Epithelial cell of esophagus (primary cell): Measurements from ENCODE around the gene GBX1.

Experiments
- DNase-seq: peaks from one replicate; pipeline ENCODE4 v3.0.0; 2010; ENCODE audit warnings: low read depth
- H3K4me3 ChIP-seq: 2 replicates; pipeline ENCODE4 v1.5.1; 2011; ENCODE audit warnings: mild to moderate bottlenecking, low read length, control low read depth
- TF ChIP-seq, protein P1 (sequence below): IDR thresholded peaks from 2 replicates; pipeline ENCODE4 v1.5.1; 2011; ENCODE audit warnings: low read depth, mild to moderate bottlenecking, low read length, control low read depth, inconsistent platforms; ENCODE audit not compliant: insufficient read depth; ENCODE audit errors: missing control alignments

Gene GBX1

DNA sequence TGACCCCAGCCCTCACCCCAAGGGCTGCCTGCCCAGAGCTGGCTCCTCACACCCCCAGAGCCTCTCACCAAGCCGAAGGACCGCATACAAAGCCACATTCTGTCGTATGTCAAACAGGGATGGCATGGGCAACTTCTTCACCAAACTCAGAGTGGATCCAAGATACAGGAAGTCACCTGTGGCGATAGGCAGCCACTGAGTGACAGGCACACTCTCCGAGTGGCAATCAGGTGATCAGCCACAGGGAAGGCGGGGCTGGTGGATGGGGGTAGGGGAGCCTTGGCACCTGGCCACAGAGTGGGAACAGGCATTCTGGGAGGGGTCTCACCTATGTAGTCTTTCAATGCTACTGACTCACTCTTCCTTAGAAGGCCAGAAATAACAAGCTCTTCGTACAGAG, 26.7 kb upstream of the GBX1 start:
- TF ChIP-seq, protein P1, sequence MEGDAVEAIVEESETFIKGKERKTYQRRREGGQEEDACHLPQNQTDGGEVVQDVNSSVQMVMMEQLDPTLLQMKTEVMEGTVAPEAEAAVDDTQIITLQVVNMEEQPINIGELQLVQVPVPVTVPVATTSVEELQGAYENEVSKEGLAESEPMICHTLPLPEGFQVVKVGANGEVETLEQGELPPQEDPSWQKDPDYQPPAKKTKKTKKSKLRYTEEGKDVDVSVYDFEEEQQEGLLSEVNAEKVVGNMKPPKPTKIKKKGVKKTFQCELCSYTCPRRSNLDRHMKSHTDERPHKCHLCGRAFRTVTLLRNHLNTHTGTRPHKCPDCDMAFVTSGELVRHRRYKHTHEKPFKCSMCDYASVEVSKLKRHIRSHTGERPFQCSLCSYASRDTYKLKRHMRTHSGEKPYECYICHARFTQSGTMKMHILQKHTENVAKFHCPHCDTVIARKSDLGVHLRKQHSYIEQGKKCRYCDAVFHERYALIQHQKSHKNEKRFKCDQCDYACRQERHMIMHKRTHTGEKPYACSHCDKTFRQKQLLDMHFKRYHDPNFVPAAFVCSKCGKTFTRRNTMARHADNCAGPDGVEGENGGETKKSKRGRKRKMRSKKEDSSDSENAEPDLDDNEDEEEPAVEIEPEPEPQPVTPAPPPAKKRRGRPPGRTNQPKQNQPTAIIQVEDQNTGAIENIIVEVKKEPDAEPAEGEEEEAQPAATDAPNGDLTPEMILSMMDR = no peak
- H3K4me3 ChIP-seq = no peak overlapping the region
- DNase-seq = no peak

DNA sequence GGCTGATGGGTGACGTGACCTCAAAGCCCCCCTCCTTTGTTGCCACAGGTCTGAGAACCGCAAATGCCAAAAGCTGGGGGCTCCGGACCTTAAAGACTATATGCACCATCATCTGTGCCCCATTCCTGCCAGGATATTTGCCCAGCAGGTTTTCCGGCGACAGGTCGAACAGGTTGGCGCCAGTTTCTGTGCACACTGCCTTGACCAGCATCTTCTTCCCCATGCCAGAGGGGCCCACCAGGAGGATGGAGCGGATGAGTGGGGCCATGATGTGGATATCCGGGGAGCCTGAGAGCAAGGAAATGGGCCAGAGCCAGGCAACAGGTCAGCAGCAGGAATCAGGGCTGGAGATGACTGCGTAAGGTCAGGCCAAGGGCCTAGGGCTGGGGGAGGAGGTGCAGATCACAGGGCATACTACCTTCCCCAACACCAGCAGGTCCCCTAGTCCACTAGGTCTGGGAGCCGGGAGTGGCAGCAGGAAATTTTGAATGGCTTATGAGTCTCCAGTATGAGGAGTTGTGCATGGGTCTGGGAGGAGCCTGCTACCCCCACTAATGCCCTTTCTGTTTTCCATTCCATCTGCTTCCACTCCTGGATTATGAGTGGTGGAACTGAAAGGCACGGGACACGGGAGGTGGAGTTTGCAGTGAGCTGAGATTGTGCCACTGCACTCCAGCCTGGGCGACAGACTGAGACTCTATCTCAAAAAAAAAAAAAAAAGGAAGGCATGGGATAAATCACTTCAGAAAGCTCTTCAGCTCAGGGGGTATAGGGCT, 25.9 kb upstream of the GBX1 start:
- no peak overlapping the region for H3K4me3 ChIP-seq
- DNase-seq = no peak
- TF ChIP-seq, protein P1 = no peak

DNA sequence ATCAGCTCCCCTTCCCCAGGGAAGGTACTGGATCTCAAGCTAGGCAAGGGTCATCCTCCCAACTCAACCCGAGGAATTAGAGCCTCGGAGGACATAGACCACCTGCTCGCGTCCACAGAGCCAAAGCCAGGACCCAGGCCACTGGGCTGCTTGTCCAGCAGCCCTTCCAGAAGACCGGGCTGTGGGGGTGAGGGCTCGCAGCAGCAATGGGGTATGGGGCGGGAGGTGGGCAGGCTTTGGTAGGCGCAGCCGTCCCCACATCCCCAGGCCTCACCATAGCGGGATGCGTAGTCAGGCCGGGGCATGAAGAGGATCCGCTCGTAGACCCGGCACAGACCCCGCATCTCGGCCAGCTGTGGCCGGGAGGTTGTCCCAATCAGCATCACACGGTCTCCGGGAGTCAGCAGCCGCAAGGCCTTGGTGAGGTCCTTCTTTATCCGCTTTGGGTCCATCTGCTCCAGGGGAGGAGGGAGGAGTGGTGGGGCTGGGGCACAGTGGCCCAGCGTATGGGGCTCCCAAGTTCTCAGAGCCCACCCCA, 24.6 kb upstream of the GBX1 start:
- H3K4me3 ChIP-seq = no peak overlapping the region
- DNase-seq = no peak

DNA sequence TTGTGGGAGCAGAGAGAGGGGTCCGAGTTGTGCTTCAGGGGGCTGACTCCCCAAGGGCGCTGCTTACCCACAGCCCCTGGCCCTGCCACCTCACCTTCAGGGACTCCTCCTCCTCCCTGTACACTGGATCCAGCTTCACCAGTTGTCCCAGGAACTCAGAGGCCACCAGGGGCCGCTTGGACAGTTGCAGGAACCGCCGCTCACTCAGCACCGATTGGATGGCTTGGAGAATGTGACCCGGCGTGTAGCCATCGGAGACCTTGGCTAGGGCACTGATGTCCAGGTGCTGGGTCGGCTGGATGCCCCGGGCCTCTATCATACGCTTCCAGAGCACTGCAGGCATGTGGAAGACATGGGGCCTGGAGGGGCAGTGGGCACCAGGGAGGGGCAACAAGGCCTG, 24.1 kb upstream of the GBX1 start:
- DNase-seq = no peak
- no peak overlapping the region for H3K4me3 ChIP-seq
- TF ChIP-seq, protein P1 = no peak

More for the DNA sequence above, 24.6 kb upstream of the GBX1 start:
- TF ChIP-seq, protein P1 = no peak

DNA sequence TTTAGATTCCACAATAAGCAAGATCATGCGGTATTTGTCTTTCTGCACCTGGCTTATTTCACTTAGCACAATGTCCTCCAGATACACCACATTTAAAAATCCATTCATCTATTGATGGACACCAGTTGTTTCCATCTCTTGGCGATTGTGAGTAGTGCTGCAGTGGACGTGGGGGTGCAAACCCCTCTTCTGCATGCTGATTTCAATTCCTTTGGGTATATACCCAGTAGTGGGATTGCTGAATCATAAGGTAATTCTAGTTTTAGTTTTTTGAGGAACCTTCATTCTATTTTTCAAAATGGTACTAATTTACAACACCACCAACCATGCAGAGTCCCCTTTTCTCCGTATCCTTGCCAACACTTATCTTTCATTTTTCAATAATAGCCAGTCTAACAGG, 21.5 kb upstream of the GBX1 start:
- no peak for DNase-seq
- no peak overlapping the region for H3K4me3 ChIP-seq
- TF ChIP-seq, protein P1 = no peak

DNA sequence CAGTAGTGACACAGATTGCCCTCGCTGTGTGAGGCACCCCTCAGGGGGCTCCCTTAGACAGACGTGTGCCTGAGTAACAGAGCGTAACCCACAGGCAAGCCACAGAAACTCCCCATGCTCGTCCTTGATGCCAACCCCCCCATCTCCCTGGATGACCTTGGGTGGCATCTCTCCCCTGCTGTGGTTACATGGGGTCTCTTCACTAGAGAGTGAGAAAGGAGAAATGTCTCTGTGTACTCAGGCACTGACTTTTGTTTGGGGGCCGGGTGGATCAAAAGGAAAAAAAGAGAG, 20.7 kb upstream of the GBX1 start:
- no peak overlapping the region for H3K4me3 ChIP-seq
- DNase-seq = no peak
- TF ChIP-seq, protein P1 = no peak
